Fibroblast of skin of left quadriceps (primary cell): ENCODE data around the gene VEZT.
A peak's percentile ranks its signal among the peaks of the same experiment; 100 is the strongest.

ENCODE experiments used
- DNase-seq, 2 experiments: peaks; one replicate each; pipeline ENCODE4 v3.0.0-alpha.2; 2013; ENCODE audit warnings: low read depth in 2 of 2

Gene VEZT

DNA sequence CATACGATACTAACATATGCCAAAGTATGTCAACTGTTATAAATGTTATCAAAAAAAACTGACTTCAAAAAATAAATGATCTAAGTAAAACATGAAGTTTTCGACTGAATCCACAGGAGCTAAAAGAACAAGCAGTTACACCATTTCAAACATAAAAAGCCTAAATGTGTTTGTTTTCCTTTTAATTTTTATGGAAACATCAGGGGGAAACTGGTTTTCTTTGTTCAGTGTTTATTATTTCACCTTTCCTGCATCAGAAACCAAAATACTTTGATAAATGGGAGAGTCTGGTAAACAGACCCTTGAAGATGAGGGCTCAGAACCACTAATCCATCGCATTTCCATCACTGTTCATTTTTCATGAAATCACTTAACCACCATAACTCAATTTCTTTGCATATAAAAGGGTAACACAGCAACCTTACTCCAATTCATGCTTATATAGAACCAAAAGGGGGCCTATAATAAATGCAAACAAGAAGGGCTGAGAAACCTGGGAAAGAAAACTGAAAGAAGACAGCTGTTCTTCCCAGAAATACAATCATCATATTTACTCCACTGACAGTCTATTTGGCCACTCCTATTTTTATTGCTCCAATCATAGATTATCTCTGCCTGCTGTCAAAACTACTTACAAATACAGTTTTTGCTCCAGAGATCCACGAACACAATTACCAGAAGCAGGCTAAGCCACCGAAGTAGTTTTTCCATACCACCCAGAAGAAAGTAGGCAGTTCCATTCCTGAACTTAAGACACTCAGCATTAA lies 17.3 kb upstream of the VEZT start:
- no peak for DNase-seq

DNA sequence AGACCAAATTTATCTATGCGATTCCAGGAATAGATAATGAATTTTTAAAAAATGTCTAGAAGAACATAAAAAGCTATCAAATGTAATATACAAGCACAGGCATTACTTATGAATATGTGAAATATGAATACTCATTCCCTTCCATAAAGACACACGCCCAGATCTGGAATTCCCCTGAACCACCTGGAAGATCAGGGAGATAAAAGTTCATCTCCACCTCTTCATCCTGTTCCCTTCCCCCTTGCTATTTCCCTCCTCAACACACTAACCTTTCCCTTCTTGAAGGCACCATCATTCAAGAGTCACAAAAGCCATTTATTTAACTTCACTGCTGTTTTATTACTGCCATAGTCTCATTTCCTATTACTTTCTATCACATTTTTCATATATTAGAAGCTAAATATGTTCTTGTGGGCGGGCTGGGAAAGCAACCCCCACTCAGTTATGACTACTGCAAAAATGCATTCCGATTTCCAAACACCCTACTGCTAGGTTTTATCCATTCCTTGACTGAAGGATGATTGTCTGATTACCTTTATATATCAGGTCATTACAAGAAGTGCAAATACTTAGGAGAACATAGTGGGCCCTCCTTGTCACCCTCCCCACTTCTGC lies 16.4 kb upstream of the VEZT start:
- DNase-seq: no peak

DNA sequence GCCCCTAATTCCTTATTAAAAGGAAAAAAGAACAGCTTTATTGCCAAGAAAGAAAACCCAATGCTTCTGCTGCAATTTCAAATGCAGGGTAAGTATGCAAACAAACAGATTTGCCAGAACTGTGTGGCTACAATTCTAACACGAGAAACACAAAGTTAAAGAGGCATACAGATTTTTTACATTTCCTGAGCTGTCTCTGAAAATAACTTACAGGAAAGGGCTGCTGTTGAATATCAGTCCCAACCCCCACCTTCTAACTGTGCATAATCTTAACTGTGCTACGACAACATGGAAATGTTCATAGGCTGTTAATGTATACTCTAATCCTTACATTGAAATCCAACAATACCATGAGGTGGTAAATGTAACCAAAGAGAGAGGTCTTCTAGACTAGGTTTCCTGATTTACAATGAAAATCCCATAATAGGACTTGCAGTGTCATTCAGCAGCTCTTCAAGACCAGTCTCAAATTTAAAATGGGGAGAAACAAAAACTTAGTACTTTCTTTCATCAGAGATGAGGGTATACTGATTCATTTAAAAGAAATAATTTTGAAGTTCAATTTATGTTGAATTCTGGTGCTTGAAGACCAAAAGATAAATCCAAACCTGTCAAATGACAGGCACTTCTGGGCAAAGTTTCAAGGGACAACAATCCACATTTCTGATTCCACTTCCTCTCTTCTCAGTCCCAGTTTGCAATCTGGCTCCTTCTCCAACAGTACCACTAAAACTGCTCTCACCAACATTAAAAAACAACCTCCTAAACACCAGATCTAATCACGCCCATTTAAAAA lies 14.7 kb upstream of the VEZT start:
- DNase-seq: no peak

DNA sequence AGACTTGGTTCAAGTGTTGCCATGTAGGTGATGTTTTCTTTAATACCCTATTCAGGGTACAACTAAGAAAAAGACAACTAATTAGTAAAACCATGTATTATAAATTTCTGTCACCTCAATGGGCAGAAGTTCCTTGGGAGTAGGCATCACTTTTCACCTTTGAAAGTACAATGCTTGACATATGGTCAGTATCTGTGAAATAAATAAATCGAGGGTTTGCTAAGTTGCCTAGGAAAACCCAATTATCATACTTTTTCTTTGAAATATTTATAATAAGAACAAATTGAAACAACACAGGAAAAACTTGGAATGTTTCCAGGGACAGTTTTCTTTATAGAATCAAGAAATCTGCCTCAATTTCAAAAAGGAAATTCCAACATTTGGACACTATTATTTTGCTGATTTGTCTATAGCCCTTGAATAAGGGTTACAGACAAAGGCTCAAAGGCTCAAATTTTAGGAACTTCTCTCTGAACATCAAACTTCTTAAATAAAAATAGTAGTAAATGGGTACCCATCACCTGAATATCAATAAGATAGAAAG lies 14.0 kb upstream of the VEZT start:
- DNase-seq: no peak

DNA sequence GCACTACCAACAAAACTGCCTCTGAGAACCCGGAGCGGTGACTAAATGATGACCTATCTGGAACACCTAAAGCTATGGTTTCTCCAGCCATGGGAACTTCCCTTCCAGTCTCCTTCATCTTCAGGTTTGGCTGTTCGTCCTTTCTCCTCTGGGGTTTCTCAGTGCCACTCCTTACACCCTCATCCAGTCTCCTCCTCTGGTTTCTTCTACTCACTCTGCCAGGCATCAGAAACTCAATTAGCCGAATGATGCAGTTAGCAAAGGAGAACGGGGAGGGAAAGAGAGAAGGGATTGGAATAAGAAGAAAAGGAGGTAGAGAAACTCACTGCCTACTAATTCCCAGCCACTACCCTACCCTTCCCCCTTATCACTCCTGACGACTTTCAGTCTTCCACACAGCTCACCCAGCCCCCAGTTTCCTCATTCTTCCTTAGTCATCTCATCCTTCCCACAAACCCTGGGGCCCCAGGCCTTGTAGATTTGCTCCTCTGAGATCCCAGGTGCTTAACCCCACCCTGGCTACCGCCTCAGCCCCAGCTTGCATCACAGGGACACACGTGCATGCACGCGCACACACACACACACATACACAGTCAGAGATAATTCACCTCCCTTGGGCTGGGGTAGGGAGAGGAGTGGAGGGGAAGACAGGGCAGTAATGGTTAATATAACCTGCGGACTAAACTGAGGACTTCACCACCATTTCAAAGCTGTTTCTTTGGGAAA lies 13.3 kb upstream of the VEZT start:
- peak; percentile 81 to 83 for DNase-seq

DNA sequence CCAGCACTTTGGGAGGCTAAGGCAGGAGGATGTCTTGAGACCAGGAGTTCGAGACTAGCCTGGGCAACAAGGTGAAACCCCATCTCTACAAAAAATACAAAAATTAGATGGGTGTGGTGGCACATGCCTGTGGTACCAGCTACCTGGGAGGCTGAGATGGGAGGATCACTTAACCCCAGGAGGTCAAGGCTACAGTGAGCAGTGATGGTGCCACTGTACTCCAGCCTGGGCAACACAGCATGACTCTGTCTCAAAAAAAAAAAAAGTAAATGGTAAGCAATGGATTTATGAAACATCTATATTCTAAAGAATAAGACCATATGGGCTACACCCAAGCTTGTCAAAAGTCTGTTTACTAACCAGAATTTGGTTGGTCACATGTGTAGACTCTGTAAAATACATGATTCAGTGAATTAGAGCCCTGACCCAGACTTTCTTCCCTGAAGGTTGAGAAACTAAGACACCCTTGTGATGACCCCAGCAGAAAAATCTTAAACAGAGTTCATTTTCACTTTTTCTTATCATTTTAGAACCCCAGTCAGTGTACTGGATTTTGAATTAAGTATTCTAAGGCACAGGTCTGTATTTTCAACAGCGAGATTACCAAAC lies 12.5 kb upstream of the VEZT start:
- DNase-seq: no peak

DNA sequence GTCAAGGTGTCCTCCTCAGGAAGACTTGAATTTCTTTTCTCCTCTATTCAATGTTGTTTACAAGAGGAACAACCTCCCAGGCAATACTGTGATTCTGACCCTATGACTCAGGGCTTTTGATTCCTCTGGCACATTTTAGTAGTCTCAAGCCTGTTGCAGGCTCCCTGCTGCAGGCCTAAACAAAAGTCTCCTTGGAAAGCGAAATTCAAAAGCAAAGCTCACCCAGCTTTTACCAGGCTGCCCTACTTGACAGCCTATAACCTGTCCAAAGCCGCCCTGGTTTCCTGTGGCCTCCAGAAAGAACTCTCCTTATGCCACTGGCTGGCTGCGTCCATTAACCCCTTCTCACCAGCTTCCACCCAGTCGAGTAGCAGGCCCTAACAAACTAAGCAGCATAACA lies 11.9 kb upstream of the VEZT start:
- no peak for DNase-seq

DNA sequence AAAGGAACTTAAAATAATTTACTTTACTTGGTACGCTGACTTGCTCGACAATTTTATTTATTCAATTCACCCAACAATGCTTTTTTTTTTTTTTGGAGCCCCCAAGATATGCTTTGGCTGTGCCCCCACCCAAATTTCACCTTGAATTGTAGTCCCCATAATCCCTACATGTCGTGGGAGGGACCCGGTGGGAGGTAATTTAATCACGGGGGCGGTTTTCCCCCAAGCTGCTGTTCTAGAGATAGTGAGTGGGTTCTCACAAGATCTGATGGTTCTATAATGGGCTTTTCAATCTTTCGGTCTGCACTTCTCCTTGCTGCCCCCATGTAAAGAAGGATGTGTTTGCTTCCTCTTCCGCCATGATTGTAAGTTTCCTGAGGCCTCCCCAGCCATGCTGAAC lies 10.7 kb upstream of the VEZT start:
- no peak for DNase-seq

DNA sequence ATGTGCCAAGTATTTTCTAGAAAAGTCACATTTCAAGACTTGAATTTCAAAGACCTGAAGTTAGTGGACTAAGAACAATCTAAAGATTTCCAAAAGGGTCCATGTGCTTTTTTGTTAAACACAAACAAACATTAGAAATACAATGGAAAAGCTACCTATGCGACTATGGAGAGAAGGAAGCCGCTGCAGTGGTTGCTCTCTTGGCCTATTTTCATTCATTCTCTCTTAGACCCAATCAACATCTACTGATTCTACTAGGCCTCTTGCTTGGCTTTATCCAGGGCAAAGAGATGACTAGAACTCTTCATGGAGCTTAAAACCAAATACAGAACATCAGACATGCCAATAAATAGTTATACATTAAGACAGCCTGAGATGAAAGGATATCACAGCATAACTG lies 10.2 kb upstream of the VEZT start:
- no peak for DNase-seq

DNA sequence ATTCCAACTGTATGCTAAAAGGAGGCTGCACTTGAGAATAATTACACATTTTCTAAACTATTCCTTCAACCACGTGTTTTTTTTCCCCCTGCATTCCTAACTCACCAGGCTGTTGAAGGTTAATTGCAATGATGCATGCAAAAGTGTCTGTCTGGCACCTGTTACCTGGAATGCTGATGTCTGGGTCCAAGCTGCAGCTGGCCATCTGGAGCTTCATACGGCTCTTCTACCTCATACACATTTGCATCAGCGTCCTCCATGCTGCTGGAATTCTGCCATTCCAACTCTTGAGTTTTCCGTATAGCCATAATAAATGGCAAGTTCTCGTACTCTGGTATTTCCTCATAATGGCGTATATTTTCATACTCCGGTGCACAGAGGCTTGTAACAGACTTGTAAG lies 8.9 kb upstream of the VEZT start:
- no peak for DNase-seq

DNA sequence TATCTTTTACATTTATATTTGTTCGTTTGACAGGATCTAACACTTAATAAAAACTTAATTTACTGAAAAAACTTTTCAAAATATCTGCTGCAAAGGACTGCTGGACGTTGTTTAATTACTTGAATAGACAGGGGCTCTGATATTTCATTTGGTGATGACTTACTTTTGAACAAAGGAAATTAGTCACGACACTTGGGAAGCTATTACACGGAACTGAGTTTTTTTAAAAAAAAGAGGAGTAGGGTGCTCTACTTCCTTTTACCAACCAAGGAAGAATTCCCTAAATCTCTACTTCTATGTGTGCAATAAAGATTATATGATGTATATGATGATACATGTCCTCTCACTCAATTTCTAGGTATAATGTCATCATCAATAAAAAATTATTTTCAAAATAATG lies 5.0 kb upstream of the VEZT start:
- DNase-seq: no peak

DNA sequence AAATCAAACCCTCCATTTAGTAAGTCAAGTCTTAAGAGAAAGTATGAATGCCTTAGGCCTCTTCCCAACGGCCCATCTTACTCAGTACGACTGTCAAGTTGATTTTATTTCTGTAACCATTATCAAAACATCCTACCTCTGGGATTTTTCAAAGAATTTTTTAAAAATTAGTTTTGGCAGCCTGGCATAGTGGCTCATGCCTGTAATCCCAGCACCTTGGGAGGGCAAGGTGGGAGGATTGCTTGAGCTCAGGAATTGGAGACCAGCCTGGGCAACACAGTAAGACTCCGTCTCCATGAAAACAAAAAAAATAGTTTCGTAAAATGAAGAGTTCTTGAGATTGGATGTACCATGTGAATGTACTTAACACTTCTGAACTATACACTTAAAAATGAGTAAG lies 4.5 kb upstream of the VEZT start:
- DNase-seq: no peak

DNA sequence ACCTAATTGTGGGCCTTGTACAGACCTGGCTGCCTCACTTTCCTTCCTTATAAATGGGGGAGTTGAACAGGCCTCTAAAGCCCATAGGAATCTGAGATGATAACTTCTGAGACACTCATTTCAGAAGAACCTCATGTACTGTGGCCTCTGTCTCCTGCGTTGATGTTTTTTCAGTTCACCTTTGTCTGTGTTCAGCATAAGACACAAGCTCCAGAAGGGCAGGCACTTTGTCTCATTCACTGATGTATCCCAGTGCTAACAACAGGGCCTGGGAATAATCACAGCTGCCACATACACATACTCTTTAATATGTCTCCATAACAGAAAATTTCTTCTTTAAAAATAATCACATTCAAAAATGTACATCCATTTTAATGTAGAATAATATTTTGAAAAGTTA lies 3.7 kb upstream of the VEZT start:
- DNase-seq: no peak

DNA sequence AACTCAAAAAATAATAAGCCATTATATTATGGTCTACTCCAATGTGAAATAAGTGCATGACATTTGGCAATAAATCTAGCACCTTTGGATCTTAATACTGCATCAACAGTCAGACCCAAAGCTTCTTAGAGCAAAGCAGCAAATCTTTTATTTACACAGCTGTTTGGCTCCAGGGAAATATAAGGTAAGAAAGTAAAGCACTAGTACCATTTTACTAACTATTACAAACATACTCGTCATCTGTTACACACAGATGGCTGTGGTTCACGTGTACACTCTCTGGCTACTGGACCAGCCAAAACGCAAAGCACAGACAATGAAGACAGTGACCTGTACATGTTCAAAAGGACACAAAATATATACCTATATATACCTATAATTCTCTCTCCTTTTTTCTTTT lies 3.1 kb upstream of the VEZT start:
- no peak for DNase-seq

DNA sequence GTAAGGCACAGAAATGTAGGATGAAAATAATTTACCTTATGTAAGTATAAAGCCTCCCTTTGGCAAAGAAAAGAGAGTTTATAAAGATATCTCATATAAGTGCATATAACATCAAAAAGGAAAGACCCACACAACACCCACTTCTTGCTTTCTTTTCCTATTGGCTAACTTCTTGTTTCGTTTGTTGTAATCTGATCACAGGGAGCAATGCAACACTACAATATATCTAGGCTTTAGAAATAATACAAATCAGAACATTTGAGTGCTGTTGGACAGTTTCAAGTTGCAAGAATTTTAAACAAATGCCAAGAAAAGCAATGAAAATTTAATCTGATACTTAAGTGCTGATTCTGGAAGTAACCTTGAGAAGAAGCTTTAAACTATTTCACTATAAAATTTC lies 1.7 kb upstream of the VEZT start:
- no peak for DNase-seq

DNA sequence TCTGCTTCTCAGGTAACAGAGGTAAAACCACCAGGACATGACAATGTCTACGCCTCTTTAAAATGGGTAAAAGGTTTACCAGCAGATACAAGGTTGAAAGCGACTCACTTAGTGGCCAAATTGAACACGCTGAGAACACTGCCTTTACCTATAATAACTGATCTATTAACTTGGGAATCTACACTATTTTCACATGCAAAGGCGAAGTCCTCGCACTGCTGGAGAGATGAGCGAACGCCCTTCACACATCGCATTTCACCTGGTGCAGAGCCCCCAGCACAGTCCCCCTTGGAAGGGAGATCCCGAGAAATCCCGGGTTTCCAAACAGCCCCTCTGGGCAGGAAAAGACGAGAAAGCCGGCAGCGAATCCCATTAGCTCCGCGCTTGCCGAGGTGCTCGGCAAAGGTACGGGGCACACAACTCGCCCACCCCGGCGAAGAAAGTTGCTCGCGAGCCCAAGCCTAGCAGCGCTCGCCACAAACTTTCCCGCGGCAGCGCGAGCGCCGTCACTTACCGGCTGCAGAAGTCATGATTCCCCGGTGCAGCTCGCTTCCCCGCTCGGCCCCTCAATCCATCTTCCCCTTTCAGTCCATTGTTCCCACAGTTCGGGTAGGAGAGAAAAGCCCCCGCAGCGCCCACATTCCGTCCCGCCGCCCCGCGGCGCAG lies 763 bp upstream of the VEZT start:
- no peak for DNase-seq

DNA sequence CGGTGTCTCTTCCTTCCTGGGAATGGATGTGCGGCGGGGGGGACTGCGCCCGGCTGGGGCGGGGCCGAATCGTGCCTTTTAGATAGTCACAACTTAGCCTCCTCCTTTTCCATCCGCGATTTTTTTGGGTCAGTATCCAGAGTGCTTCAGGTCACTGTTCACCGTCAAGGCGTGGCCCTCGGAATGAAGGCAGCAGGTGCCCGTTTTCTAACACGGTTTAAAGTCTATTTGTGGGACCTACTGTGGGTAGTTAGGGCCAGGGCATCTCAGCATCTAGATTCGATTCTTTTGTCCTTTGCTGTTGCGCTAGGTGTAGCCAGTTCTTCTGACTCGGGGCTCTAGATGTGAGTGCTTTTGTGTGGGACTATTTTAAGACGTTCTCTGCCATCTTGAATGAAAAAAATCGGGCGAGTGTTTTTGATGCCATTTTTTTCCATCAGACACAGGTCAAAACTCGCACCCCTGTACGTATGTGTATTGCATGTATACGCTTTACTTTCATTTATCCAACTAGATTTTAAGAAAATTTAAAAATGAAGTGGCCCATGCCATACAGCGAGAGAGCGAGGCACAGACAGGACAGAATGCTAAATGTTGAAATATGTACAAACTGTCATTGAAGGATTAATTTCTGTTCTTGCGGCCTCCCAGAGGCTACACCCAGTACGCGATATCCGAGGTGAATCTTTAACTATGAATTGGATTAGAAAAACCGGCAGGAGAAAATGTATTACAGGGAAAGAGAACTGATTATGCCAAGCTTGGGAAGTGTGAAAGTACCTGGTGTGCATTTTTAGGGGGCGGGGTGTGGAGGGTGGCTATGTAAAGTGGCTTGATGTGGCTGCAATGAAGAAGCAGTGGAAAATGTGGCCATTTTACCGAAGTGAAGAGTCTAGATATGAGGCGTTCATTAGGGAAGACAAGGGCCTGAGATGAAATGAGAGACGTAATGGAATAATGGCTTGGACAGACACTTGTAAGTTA lies 835 bp downstream of the VEZT start:
- DNase-seq: no peak

DNA sequence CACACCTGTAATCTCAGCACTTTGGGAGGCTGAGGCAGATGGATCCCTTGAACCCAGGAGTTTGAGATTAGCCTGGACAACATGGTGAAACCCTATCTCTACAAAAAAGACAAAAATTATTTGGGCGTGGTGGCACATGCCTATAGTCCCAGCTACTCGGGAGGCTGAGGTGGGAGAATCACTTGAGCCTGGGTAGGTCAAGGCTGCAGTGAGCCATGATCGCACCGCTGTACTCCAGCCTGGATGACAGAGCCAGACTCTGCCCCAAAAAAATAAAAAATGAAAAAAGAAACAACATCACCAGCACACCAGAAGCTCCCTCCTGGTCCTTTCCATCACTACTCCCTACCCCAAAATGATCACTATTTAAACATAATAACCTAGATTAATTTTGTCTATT lies 2.6 kb downstream of the VEZT start:
- DNase-seq: no peak

DNA sequence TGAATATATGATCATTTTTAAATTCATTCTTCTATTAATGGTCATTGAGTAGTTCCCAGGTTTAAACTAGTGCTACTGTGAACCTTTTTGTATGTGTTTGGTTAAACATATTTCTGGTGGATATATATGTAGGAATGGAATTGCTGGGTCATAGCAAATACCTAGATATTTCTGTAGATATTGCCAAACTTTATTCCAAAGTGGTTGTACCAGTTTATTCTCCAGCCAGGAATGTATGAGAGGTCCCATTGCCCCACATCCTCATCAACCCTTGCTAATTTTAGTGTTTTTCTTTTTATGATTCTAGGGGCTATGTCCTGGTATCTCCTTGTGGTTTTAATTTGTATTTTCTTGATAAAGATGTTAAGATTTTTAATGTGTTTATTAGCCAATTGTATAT lies 3.1 kb downstream of the VEZT start:
- no peak for DNase-seq
